Esophagus muscularis mucosa (tissue), 4 donors: ENCODE measurements around the gene LRP1. TPM values are rescaled to one million over a fixed set of nuclear protein-coding genes. Genes with fewer than 3 reads are reported as not detected.

Source experiments
- DNase-seq: peaks from one replicate; pipeline ENCODE4 v3.0.0-alpha.2; 2017; ENCODE audit errors: extremely low spot score
- H3K27ac ChIP-seq, 4 donors: fragments of 200-600 bp; sonication (generic); replicated peaks in 1 of 4; 1 replicate in 3 of 4; 2 replicates in 1 of 4; pipeline ENCODE4 v1.5.1; 2016 to 2019; ENCODE audit warnings: mild to moderate bottlenecking in 1 of 4
- H3K27me3 ChIP-seq, 4 donors: fragments of 200-600 bp; sonication (generic); one replicate each; pipeline versions ENCODE4 v1.5.1 to v1.6.0; 2016 to 2019
- H3K36me3 ChIP-seq, 4 donors: fragments of 200-600 bp; sonication (generic); one replicate each; pipeline ENCODE4 v1.5.1; 2016 to 2019
- H3K4me1 ChIP-seq, 4 donors: fragments of 200-600 bp; sonication (generic); one replicate each; pipeline ENCODE4 v1.5.1; 2016 to 2019
- H3K4me3 ChIP-seq, 4 donors: fragments of 200-600 bp; sonication (generic); 1 replicate in 2 of 4; 2 replicates in 2 of 4; pipeline ENCODE4 v1.5.1; 2016 to 2019; ENCODE audit warnings: mild to moderate bottlenecking in 4 of 4, moderate library complexity in 1 of 4
- H3K9me3 ChIP-seq, 4 donors: fragments of 200-600 bp; sonication (generic); 1 replicate in 3 of 4; 2 replicates in 1 of 4; pipeline ENCODE4 v1.5.1; 2016 to 2019
- CTCF ChIP-seq, 3 experiments: fragments of 200-600 bp in 2 of 3; fragments of 450-650 bp in 1 of 3; sonication (generic) in 2 of 3; IDR thresholded peaks; one replicate each; pipeline ENCODE4 v1.5.1; 2017 to 2019; ENCODE audit warnings: antibody characterized with exemption in 3 of 3, mild to moderate bottlenecking in 2 of 3, moderate library complexity in 1 of 3
- EP300 ChIP-seq: sonication (generic); formaldehyde crosslinking; IDR thresholded peaks from one replicate; pipeline ENCODE4 v1.6.1; 2017; ENCODE audit warnings: antibody characterized with exemption
- POLR2A ChIP-seq: fragments of 450-650 bp; IDR thresholded peaks from one replicate; pipeline ENCODE4 v1.6.1; 2017; ENCODE audit warnings: antibody characterized with exemption, moderate library complexity, mild to moderate bottlenecking, low read depth
- POLR2AphosphoS5 ChIP-seq, 2 donors: sonication (generic); formaldehyde crosslinking; IDR thresholded peaks; one replicate each; pipeline ENCODE4 v1.6.1; 2017; ENCODE audit warnings: antibody characterized with exemption in 2 of 2
- WGBS: methylation state at CpG from one replicate; pipeline ENCODE4 v1.1.5; 2018; 5-methylcytosine and 5-hydroxymethylcytosine counted together
- intact Hi-C: fragments of 100-400 bp; cut with DNase I; formaldehyde crosslinking; loops from one replicate; pipeline ENCODE4 v1.15.1; 2023
- total RNA-seq, 4 donors: library from RNA; depleted of rRNA; stranded (reverse); fragments of >200 nt; gene quantifications; one replicate each; pipeline versions ENCODE4 v1.1.0 to v1.2.1, GENCODE V29; 2016

Gene LRP1
- total RNA-seq, 4 donors from 2014 or later: 203 to 338 (median 250) TPM

GRCh38 chr12:57234571-57235016, 106.3 kb downstream of the LRP1 start:
- peaks cover 5 to 53% (median 15%) of the 10 kb centered on the region in 4 donors for H3K27me3 ChIP-seq
- intact Hi-C loops: no loop called here
- 92% methylated on average over 10 of the region's 10 CpGs for WGBS
- peaks cover 30 to 53% (median 43%) of the 10 kb centered on the region in 4 donors for H3K4me1 ChIP-seq
- TF ChIP-seq POLR2A (no peak), EP300 (no peak), CTCF (IDR thresholded peaks at IDR 0.05) (no peak), POLR2AphosphoS5 (IDR thresholded peaks at IDR 0.05) (no peak)
- DNase-seq: no peak
- H3K36me3 ChIP-seq: peaks cover 30 to 43% (median 39%) of the 10 kb centered on the region in 4 donors
- no peaks in the 10 kb centered on the region for H3K9me3 ChIP-seq
- H3K4me3 ChIP-seq: no peak overlapping the region
- H3K27ac ChIP-seq: peak overlapping the region in 2 of 4 donors; percentile 13 to 45

GRCh38 chr12:57235017-57235727, 106.9 kb downstream of the LRP1 start:
- Histone ChIP-seq H3K27me3 (peaks cover 9 to 59% (median 21%) of the 10 kb centered on the region in 4 donors), H3K4me3 (peak overlapping the region in 1 of 4 donors; percentile 1), H3K4me1 (peaks cover 33 to 53% (median 44%) of the 10 kb centered on the region in 4 donors), H3K36me3 (peaks cover 30 to 43% (median 39%) of the 10 kb centered on the region in 4 donors), H3K9me3 (no peaks in the 10 kb centered on the region), H3K27ac (peak overlapping the region in 2 of 4 donors; percentile 13 to 47)
- DNase-seq: no peak
- TF ChIP-seq CTCF (IDR thresholded peaks at IDR 0.05): no peak
- TF ChIP-seq POLR2AphosphoS5 (IDR thresholded peaks at IDR 0.05): no peak
- TF ChIP-seq POLR2A: no peak
- TF ChIP-seq EP300: no peak
- 68% methylated on average over 16 of the region's 26 CpGs for WGBS
- intact Hi-C loops: no loop called here

- WGBS: 52% methylated on average over 5 of the region's 8 CpGs
- H3K27me3 ChIP-seq: peaks cover 12 to 65% (median 27%) of the 10 kb centered on the region in 4 donors
These were observed 107.4 kb downstream of the LRP1 start for GRCh38 chr12:57235728-57236131.

GRCh38 chr12:57236201-57236924, 108.1 kb downstream of the LRP1 start:
- Histone ChIP-seq H3K4me3 (peak overlapping the region; percentile 3 to 31 (median 14)), H3K27me3 (peaks cover 12 to 71% (median 33%) of the 10 kb centered on the region in 4 donors), H3K4me1 (peaks cover 34 to 53% (median 45%) of the 10 kb centered on the region in 4 donors), H3K36me3 (peaks cover 30 to 40% (median 35%) of the 10 kb centered on the region in 4 donors), H3K27ac (peak overlapping the region in 1 of 4 donors; percentile 47), H3K9me3 (no peaks in the 10 kb centered on the region)
- intact Hi-C loops: no loop called here
- no peak for DNase-seq
- TF ChIP-seq EP300: no peak
- no peak for TF ChIP-seq POLR2A
- no peak for TF ChIP-seq POLR2AphosphoS5 (IDR thresholded peaks at IDR 0.05)
- no peak for TF ChIP-seq CTCF (IDR thresholded peaks at IDR 0.05)
- WGBS: 31% methylated on average over 18 of the region's 40 CpGs

More at GRCh38 chr12:57235728-57236131, 107.4 kb downstream of the LRP1 start:
- Histone ChIP-seq H3K27ac (peak overlapping the region in 1 of 4 donors; percentile 47), H3K4me1 (peaks cover 33 to 53% (median 44%) of the 10 kb centered on the region in 4 donors), H3K4me3 (peak overlapping the region in 2 of 4 donors; percentile 16 to 31), H3K36me3 (peaks cover 30 to 43% (median 39%) of the 10 kb centered on the region in 4 donors), H3K9me3 (no peaks in the 10 kb centered on the region)
- TF ChIP-seq POLR2AphosphoS5 (IDR thresholded peaks at IDR 0.05) (no peak), EP300 (no peak), CTCF (IDR thresholded peaks at IDR 0.05) (no peak), POLR2A (no peak)
- intact Hi-C loops: no loop called here
- no peak for DNase-seq
